Loucy (cell line): ENCODE measurements around the gene IGSF5.

Experiments used
- CTCF ChIP-seq: fragments of 200-600 bp; sonication (generic); conservative IDR thresholded peaks from 2 replicates; pipeline ENCODE4 v1.5.1; 2014; ENCODE audit warnings: mild to moderate bottlenecking, antibody characterized with exemption, low read length
- EZH2phosphoT487 ChIP-seq: fragments of 200-600 bp; IDR thresholded peaks from 2 replicates; pipeline ENCODE4 v1.6.1; 2018; ENCODE audit warnings: antibody characterized with exemption, mild to moderate bottlenecking, moderate library complexity, borderline replicate concordance

GRCh38 chr21:39822042-39822441 is 77.1 kb downstream of the IGSF5 start:
- TF ChIP-seq CTCF (no peak), EZH2phosphoT487 (no peak)
